GM18519 (cell line): ENCODE data around the gene MUC4.
"Not testable (repeated sequence)": the region's sequence is repeated elsewhere in the genome, so short reads cannot be mapped to it uniquely, and the experiment has no call there.

ENCODE experiments used
- ATAC-seq: cut with Tn5 transposase; IDR thresholded peaks from one replicate; pipeline ENCODE4 v1.9.1; 2021; ENCODE audit warnings: mild to moderate bottlenecking, moderate library complexity; ENCODE audit not compliant: unreplicated experiment, low FRiP score

Gene MUC4

GRCh38 chr3:195722139-195722995 lies 89.4 kb downstream of the MUC4 start:
- ATAC-seq = not testable (repeated sequence)

- ATAC-seq = not testable (repeated sequence)
Measured at GRCh38 chr3:195720831-195721506, 90.8 kb downstream of the MUC4 start, which contains the start of gene MUC20. TSS of gene MUC20 (plus strand) at chr3:195720978. CDS start at chr3:195721008, 30 bp downstream.

GRCh38 chr3:195719514-195720254 lies 92.0 kb downstream of the MUC4 start:
- ATAC-seq = not testable (repeated sequence)

DNA sequence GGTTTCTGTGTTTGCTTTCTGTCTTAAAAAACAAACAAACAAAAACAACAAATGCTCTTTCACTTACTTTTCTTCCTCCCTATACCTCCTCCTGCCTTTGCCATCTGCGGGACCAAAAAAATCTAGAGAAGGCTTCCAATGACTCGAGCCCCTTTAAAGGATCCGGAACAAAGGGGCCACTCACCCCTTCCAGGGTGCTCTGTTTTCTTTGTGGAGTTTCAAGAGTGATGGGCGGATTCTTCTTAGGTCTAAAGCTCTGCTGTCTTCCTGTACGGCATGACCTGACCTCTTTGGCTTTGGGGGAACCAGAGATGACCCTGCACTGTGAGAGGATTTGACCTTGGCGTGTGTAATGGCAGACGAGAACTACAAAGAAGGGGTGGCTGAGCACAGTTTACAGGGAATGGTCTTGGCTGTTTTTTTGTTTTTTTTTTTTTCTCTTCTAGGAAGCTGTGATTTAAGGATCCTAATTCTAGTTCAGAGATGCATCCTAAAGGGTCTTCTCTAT lies 93.2 kb downstream of the MUC4 start:
- no peak for ATAC-seq

GRCh38 chr3:195717852-195718476 lies 93.8 kb downstream of the MUC4 start:
- no peak for ATAC-seq

DNA sequence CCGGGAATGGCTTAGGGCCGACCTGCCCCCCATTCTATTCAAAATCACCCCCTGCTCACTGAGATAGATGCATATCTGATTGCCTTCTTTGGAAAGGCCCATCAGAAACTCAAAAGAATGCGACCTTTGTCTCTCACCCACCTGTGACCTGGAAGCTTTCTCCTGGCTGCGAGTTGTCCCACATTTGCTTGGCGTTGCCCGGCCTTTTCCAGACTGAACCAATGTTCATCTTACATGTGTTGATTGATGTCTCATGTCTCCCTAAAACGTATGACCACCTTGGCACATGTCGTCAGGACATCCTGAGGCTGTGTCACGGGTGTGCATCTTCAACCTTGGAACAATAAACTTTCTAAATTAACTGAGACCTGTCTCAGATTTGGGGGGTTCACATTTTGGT lies 94.3 kb downstream of the MUC4 start:
- no peak for ATAC-seq

DNA sequence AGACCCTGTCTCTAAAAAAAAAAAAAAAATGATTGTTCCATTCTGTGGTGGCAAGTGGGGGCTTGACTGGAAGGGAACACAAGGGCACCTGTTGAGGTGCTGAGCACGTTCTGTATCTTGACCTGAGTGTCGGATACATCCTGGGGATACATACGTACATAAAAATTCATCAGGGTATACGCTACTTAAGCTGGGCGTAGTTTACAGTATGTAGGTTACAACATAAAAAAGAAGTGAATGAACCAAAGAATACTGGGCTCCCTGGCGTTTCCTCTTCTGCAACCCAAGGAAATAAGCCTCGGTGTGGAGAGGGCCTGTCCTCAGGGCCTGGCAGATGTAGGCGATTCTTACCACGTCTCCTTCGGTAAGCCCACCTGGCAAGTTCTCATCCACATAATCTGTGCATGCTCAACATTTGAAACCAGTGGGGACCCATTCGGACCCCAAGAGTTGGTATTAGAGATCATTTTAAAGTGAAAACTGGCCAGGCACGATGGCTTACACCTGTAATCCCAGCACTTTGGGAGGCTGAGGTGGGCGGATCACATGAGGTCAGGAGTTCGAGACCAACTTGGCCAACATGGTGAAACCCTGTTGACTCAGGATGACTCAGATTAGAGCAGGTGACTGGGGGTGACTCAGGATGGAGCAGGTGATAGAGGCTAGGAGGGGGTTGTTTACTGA lies 96.0 kb downstream of the MUC4 start:
- no peak for ATAC-seq

GRCh38 chr3:195715134-195715533 lies 96.6 kb downstream of the MUC4 start:
- ATAC-seq = no peak

- ATAC-seq = no peak
Measured at GRCh38 chr3:195714380-195715011, 97.2 kb downstream of the MUC4 start.

DNA sequence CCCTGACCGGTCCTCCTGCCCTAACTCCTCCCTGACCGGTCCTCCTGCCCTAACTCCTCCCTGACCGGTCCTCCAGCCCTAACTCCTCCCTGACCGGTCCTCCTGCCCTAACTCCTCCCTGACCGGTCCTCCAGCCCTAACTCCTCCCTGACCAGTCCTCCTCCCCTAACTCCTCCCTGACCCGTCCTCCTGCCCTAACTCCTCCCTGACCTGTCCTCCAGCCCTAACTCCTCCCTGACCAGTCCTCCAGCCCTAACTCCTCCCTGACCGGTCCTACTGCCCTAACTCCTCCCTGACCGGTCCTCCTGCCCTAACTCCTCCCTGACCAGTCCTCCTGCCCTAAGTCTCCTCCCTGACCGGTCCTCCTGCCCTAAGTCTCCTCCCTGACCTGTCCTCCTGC lies 98.6 kb downstream of the MUC4 start:
- ATAC-seq = not testable (repeated sequence)

GRCh38 chr3:195712535-195712910 lies 99.2 kb downstream of the MUC4 start:
- ATAC-seq = not testable (repeated sequence)

GRCh38 chr3:195711813-195712534 lies 99.8 kb downstream of the MUC4 start:
- no peak for ATAC-seq

DNA sequence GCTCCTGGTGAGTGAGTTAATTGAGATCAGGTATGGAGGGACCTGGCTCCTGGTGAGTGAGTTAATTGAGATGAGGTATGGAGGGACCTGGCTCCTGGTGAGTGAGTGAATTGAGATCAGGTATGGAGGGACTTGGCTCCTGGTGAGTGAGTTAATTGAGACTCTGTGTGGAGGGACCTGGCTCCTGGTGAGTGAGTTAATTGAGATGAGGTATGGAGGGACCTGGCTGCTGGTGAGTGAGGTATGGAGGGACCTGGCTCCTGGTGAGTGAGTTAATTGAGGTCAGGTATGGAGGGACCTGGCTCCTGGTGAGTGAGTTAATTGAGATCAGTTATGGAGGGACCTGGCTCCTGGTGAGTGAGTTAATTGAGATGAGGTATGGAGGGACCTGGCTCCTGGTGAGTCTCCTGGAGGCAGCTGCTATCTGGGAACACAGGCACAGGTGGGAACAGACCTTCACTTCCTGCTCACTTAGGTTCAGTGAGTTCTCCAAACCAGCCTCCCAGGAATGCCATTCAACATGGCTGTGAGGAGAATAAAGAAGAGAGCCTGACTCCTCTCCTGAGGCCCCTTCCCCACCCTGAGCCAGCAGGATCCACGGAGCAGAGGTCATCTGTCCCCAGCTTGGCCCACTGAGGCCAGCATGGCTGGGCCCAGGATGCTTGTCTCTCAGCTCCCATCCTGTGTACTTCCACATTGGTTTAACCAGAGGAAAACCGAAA lies 100.5 kb downstream of the MUC4 start:
- not testable (repeated sequence) for ATAC-seq

DNA sequence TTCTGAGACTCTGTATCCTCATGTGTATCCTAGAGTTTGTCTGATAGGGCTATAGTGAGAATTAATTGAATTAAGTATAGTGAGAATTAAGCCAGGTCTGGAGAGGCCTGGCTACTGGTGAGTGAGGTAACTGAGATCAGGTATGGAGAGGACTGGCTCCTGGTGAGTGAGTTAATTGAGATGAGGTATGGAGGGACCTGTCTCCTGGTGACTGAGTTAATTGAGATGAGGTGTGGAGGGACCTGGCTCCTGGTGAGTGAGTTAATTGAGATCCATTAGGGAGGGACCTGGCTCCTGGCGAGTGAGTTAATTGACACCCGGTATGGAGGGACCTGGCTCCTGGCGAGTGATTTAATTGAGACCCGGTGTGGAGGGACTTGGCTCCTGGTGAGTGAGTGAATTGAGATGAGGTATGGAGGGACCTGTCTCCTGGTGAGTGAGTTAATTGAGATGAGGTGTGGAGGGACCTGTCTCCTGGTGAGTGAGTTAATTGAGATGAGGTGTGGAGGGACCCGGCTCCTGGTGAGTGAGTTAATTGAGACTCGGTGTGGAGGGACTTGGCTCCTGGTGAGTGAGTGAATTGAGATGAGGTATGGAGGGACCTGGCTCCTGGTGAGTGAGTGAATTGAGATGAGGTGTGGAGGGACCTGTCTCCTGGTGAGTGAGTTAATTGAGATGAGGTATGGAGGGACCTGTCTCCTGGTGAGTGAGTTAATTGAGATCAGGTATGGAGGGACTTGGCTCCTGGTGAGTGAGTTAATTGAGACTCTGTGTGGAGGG lies 101.4 kb downstream of the MUC4 start:
- ATAC-seq = not testable (repeated sequence)

DNA sequence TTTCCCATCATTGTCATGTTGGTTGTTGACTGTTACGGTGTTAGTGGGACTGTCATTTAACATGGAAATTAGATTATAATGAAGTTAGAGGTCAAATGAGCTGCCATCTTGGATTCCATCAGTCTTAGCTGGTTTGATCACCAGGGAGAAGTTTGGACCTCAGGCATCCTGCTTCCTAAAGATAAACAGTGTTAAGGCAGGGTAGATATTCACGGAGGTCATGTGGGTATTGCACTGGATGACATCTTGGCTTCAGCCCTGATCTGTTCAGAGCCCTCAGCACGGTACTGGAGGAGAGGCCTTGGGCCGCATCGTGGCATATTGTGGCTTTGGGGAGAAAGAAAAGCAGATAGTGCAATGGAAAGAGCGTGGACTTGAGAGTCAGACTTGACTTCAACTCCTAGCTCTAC lies 102.0 kb downstream of the MUC4 start:
- ATAC-seq = no peak

GRCh38 chr3:195708626-195709481 lies 102.9 kb downstream of the MUC4 start:
- no peak for ATAC-seq
